ENCODE measurements around the gene RAB36. TPM values are rescaled to one million over a fixed set of nuclear protein-coding genes. Genes with fewer than 3 reads are reported as not detected.

The RAB36 gene
- total RNA-seq, 2 experiments from 2014 or later, result 0.90 to 1.0 TPM

DNA sequence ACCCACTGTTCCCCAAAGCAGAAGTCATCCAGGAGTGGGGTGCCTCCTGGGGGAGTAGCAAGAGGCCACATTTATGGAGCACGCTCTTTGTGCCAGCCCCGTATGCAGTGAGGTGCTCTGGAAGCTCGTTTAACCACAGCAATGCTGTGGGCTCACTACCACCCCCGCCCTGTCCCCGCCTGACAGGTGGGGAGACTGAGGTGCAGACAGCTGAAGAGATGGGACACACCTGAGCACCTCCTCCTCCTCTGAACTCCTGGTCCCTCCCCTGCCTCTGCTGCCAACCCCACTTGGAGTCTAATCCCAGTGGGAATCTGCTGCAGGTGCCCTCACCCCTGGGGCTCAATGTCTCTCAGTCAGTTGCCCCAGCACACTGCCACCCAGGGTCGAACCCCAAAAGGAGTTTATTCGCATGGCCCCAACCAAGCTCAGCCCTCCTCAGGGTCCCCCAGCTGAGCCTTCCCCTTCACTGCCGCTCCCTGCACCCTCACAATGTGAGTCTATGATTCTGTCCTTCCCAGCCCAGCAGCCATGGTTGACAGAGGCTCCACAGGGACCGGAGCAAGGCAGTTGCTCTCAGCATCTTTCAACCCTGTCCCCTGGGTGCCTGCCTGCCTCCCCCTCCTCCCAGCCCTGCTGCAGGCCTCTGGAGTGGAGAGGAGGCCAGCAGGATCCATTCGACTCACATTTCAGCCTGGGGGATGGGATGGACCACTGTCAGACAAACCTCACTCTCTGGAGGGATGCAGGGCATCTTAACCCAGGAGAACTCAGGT, 21.8 kb downstream of the RAB36 start:
- Mint-ChIP-seq H3K4me1 (no peaks in the 10 kb centered on the region), H3K9me3 (no peaks in the 10 kb centered on the region), H3K4me3 (no peak overlapping the region), H3K27ac (no peak overlapping the region), H3K36me3 (no peaks in the 10 kb centered on the region), H3K27me3 (no peaks in the 10 kb centered on the region)
- DNase-seq, result no peak

DNA sequence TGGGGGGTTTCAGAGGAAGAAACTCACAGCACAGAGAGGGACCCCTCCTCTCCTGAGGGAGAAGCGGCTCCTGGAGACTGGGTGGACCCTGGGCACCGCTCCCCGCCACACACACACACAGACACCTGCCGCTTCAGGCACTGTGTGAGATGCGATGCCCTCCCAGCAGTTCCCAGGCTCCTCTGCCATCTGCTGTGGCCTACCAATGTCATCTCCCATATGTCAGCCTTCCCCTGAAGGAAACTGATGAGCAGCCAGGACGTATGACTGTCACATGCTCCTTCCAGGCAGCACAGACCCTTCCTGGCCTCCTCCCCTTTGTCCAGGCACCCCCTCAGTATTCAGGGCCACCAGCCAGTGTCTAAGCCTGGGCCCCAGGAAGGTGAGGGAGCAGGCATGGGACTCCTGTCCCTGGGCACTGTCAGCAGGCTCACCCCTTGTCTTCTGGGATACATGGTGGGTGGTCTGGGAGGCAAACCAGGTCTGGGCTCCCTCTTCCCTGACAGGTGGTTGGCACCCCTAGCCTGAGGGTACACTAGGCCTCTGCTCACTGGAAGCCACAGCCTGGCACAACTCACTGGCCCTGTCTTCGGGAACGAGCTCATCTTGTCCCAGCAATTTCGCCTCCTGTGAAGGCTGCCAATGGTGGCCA, 23.2 kb downstream of the RAB36 start:
- Mint-ChIP-seq H3K27ac (no peak overlapping the region), H3K27me3 (no peaks in the 10 kb centered on the region), H3K36me3 (no peaks in the 10 kb centered on the region), H3K9me3 (no peaks in the 10 kb centered on the region), H3K4me3 (no peak overlapping the region), H3K4me1 (no peaks in the 10 kb centered on the region)
- no peak for DNase-seq

DNA sequence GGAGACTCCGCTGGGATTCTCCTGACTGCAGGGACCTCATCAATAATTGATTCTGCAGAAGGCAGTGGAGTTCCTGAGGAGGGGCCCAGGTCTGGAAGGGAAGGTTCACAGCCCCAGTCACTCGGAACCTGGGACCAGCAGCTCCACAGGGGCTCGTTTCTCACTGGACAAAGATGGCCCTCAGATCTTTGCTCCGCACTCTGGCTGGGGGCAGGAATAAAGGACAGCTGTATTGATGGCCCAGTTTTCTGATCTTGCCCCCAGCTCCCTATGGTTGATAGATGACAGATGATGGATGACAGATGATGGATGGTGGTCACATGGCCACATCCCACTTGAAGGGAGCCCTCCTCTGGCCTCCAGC, 23.7 kb downstream of the RAB36 start:
- Mint-ChIP-seq H3K27ac (no peak overlapping the region), H3K9me3 (no peaks in the 10 kb centered on the region), H3K27me3 (no peaks in the 10 kb centered on the region), H3K4me1 (peaks cover under 1% of the 10 kb centered on the region), H3K36me3 (no peaks in the 10 kb centered on the region), H3K4me3 (no peak overlapping the region)
- no peak for DNase-seq

DNA sequence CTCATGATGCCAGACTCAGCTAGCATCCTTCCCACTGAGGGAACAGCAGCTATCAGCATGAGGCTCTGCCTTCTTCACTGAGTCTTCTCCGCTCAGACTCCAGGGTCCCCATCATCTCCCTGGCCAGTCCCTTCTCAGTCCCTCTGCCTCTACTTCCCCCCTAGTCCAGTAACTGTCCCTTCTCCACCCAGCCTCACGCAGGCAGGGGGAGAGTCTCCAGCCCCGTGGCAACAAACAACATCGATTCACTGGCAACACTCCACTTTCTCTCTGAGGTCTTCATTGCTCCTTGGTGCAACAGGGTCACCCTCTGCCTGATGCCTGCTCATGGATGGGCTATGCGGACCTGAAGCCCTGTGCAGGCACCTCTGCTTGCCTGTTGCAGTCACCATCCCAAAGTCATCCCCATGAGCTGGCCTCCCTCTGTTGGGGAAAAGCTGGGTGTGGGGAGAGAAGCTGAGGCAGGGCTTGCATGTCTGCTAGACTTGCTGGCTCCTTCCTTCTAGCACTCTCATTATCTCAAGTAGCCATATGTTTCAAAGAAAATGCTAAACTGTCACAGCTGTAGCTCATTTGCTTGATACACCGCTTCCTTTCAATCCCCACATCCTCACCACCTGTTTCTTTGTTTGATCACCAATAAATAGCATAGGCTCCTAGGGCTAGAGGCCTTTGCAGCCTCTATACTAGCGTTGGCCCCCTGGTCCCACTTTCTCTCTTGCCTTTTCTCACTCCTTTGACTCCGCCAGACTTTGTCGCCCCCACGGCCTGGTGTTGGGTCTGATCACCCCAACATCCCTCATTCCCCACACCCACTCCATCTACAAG, 30.8 kb downstream of the RAB36 start:
- Mint-ChIP-seq H3K27ac (no peak overlapping the region), H3K36me3 (peaks cover 2% of the 10 kb centered on the region), H3K4me1 (peaks cover 19% of the 10 kb centered on the region), H3K9me3 (peaks cover 7% of the 10 kb centered on the region), H3K27me3 (no peaks in the 10 kb centered on the region), H3K4me3 (no peak overlapping the region)
- no peak for DNase-seq

DNA sequence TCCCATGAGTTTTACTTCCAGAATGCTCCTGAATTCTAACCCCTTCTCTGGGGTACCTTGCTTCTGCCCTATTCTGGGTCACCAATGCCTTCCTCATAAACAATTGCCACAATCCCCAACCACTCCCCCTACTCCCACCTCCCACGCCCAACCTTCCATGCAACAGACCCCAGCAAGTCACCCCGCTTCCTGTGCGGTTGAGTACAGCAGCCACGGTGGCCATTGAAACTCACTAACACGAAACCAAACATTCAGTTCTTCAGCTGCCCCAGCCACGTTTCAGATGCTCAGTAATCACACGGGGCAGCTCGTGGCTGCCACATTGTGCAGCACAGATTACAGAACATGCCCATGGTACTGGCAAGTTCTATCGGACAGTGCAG, 31.4 kb downstream of the RAB36 start:
- no peak overlapping the region for H3K27ac Mint-ChIP-seq

DNA sequence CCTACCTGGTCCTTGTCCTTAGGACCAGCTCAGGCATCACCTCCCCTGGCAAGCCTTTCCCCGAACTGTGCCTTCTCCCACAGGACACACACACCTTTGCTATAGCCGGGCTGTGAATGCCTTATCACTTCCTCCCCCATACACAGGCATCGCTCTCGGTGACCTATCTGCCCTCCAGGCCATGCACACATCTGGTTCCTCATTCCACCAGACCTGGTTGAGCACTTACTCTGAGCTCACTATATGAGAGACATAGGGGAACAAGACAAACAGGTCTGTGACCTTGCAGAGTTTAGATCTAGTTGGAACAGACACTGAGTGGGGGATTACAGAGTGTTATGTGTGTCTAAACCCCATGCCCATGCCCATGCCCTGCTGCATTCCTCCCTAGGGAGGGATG, 31.9 kb downstream of the RAB36 start:
- Mint-ChIP-seq H3K9me3 (peaks cover 7% of the 10 kb centered on the region), H3K27me3 (no peaks in the 10 kb centered on the region), H3K4me3 (no peak overlapping the region), H3K27ac (no peak overlapping the region), H3K4me1 (peaks cover 24% of the 10 kb centered on the region), H3K36me3 (peaks cover 6% of the 10 kb centered on the region)
- DNase-seq, result no peak

More for the DNA sequence above, 31.4 kb downstream of the RAB36 start:
- no peaks in the 10 kb centered on the region for H3K27me3 Mint-ChIP-seq
- peaks cover 7% of the 10 kb centered on the region for H3K9me3 Mint-ChIP-seq
- peaks cover 19% of the 10 kb centered on the region for H3K4me1 Mint-ChIP-seq
- DNase-seq, result no peak
- H3K36me3 Mint-ChIP-seq, result peaks cover 2% of the 10 kb centered on the region
- H3K4me3 Mint-ChIP-seq, result no peak overlapping the region

DNA sequence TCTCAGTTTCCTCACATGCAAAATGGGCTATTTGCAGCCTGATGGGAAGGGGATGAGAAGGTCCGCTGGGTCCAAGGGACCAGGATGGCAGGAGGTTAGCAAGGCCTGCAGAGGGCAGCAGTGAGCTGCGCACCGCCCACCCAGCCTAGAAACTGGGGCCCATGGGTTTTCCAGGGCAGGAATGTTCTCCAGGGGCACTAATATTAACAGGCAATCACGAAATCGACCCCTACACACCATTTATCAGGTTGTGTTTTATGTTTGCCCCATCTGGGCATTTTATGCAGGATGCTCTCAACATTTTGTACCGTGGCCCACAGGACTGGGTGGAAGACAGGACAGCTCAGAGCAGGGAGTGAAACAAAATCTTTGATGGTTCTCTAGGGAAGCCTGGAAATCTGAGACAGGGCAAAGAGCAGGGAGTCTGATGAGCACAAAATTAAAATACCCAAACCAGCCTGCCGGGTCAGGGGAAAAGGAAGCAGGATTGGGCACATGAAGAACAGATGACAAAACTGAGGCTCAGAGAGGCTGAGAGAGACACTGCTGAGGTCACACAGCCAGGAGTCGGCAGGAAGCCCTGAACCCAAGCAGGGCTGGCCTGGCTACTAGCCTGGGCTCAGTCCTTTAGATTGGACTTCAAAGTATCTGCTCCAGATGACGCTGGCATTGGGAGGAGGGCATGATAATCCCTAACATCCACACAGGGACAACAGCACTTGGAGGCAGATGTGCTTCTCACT, 33.4 kb downstream of the RAB36 start:
- H3K9me3 Mint-ChIP-seq, result peaks cover 7% of the 10 kb centered on the region
- peak overlapping the region; percentile 5 for H3K27ac Mint-ChIP-seq
- no peak overlapping the region for H3K4me3 Mint-ChIP-seq
- H3K4me1 Mint-ChIP-seq, result peaks cover 37% of the 10 kb centered on the region
- DNase-seq, result peak; percentile 56
- no peaks in the 10 kb centered on the region for H3K27me3 Mint-ChIP-seq
- H3K36me3 Mint-ChIP-seq, result peaks cover 16% of the 10 kb centered on the region

DNA sequence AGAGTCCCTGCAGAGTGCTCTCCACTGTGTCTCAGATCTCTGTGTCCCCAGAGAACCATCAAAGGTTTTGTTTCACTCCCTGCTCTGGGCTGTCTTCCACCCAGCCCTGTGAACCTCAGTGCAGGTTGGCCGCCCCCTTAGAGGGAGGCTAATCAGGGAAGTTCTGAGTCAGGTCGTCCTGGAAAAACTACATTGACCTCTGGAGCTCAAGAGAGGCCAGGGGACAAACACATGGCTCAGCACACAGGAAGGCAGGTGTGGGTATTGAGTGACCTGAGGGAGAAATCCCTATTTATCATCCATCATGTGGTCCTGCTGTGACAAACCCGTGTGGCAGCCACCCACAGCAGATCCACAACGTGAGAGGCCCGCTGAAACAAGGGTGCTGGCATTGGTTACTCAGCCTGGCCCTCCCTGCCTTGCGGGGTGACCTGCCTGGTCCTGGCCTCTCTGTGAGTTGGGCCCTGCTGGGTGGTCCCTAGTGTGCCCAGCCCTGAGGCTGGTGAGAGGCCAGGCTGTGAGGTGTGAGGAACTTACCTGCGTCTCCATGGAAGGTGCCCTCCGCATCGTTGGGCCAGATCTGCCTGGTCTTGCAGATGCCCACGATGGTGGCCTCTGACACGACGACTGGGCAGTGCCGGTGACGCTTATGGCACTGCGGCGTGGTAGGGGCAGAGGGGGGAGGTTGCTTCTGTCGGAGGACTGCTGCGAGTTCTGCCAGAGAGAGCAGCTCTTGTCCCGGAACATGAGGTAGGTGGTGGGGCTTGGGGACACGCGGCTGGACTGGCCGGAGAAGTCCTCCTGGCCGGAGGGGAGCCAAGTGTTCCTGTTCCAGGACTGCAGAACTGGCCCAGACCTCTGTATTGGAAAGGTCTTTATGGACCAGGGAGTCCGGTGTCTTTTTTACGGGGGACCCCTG, 34.4 kb downstream of the RAB36 start:
- Mint-ChIP-seq H3K9me3 (peaks cover 7% of the 10 kb centered on the region), H3K4me1 (peaks cover 43% of the 10 kb centered on the region), H3K27ac (no peak overlapping the region), H3K27me3 (no peaks in the 10 kb centered on the region), H3K4me3 (peak overlapping the region; percentile 52), H3K36me3 (peaks cover 16% of the 10 kb centered on the region)
- DNase-seq, result peak; percentile 31

DNA sequence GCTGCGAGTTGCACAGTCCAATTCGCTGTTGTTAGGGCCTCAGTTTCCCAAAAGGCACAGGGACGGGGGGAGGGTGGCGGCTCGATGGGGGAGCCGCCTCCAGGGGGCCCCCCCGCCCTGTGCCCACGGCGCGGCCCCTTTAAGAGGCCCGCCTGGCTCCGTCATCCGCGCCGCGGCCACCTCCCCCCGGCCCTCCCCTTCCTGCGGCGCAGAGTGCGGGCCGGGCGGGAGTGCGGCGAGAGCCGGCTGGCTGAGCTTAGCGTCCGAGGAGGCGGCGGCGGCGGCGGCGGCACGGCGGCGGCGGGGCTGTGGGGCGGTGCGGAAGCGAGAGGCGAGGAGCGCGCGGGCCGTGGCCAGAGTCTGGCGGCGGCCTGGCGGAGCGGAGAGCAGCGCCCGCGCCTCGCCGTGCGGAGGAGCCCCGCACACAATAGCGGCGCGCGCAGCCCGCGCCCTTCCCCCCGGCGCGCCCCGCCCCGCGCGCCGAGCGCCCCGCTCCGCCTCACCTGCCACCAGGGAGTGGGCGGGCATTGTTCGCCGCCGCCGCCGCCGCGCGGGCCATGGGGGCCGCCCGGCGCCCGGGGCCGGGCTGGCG, 35.1 kb downstream of the RAB36 start, which contains the start of gene BCR:
Gene BCR (plus strand): TSS at position 209 of the 592 bp plus-strand sequence. CDS start 452 bp downstream, outside the sequence.
- Mint-ChIP-seq H3K9me3 (peaks cover 7% of the 10 kb centered on the region), H3K4me3 (peak within 1 kb of the TSS; percentile 88), H3K27ac (peak within 1 kb of the TSS; percentile 54), H3K4me1 (peaks cover 45% of the 10 kb centered on the region), H3K27me3 (no peaks in the 10 kb centered on the region), H3K36me3 (peaks cover 16% of the 10 kb centered on the region)
- DNase-seq, result peak; percentile 61

DNA sequence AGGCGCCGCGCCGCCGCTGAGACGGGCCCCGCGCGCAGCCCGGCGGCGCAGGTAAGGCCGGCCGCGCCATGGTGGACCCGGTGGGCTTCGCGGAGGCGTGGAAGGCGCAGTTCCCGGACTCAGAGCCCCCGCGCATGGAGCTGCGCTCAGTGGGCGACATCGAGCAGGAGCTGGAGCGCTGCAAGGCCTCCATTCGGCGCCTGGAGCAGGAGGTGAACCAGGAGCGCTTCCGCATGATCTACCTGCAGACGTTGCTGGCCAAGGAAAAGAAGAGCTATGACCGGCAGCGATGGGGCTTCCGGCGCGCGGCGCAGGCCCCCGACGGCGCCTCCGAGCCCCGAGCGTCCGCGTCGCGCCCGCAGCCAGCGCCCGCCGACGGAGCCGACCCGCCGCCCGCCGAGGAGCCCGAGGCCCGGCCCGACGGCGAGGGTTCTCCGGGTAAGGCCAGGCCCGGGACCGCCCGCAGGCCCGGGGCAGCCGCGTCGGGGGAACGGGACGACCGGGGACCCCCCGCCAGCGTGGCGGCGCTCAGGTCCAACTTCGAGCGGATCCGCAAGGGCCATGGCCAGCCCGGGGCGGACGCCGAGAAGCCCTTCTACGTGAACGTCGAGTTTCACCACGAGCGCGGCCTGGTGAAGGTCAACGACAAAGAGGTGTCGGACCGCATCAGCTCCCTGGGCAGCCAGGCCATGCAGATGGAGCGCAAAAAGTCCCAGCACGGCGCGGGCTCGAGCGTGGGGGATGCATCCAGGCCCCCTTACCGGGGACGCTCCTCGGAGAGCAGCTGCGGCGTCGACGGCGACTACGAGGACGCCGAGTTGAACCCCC, 35.8 kb downstream of the RAB36 start:
- no peaks in the 10 kb centered on the region for H3K27me3 Mint-ChIP-seq

DNA sequence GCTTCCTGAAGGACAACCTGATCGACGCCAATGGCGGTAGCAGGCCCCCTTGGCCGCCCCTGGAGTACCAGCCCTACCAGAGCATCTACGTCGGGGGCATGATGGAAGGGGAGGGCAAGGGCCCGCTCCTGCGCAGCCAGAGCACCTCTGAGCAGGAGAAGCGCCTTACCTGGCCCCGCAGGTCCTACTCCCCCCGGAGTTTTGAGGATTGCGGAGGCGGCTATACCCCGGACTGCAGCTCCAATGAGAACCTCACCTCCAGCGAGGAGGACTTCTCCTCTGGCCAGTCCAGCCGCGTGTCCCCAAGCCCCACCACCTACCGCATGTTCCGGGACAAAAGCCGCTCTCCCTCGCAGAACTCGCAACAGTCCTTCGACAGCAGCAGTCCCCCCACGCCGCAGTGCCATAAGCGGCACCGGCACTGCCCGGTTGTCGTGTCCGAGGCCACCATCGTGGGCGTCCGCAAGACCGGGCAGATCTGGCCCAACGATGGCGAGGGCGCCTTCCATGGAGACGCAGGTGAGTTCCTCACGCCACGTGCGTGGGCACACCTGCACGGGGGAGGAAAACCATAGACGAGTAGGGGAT, 36.5 kb downstream of the RAB36 start:
- Mint-ChIP-seq H3K4me3 (peak overlapping the region; percentile 88), H3K9me3 (peaks cover 3% of the 10 kb centered on the region), H3K4me1 (peaks cover 50% of the 10 kb centered on the region), H3K27me3 (no peaks in the 10 kb centered on the region), H3K27ac (peak overlapping the region; percentile 89), H3K36me3 (peaks cover 22% of the 10 kb centered on the region)
- DNase-seq, result peak; percentile 17

More for the DNA sequence above, 35.8 kb downstream of the RAB36 start:
- Mint-ChIP-seq H3K4me3 (peak overlapping the region; percentile 88), H3K27ac (peak overlapping the region; percentile 89), H3K9me3 (peaks cover 9% of the 10 kb centered on the region), H3K36me3 (peaks cover 20% of the 10 kb centered on the region), H3K4me1 (peaks cover 48% of the 10 kb centered on the region)
- DNase-seq, result peak; percentile 35

DNA sequence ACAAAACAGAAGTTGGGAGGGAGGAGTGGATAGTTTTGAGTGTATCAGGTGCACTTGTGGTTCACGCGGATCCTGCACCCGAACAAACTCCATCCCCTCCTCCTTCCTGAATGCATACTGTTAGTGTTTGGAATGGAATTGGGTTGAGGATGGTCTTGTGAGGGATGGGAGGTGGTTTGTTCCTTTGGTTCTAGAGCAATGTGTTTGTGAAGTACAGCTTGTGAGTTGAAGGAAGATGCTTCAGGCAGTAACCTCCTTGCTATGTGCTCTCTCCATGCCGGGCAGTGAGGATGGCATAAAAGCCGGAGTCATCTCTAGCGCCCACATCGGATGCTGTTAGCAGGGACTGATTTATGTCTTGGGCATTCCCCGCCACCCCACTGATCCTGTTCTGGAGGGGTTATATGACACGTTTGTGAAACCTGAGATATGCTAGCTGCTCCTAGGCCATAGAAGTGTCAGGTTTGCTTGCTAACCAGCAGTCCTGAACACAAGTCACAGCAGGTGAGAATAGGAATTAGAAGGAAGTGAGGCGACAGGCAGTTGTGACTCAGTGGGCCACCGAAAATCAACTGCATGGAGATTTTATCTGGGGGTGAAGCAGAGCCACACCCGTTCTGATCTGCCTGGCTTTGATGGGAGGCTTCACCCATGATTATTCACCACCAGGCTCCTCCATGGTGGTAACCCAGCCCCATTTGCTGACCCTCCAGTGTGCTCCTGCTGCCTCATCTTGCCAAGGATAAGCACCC, 37.2 kb downstream of the RAB36 start:
- peak; percentile 67 for DNase-seq
- Mint-ChIP-seq H3K27ac (peak overlapping the region; percentile 89), H3K36me3 (peaks cover 24% of the 10 kb centered on the region)

More for the DNA sequence above, 37.2 kb downstream of the RAB36 start:
- Mint-ChIP-seq H3K27me3 (no peaks in the 10 kb centered on the region), H3K9me3 (peaks cover 3% of the 10 kb centered on the region), H3K4me1 (peaks cover 52% of the 10 kb centered on the region), H3K4me3 (peak overlapping the region; percentile 88)

Measured in activated naive CD8-positive, alpha-beta T cell treated with anti-CD3 and anti-CD28 coated beads for 36 hours (primary cell).